Osteoblast (primary cell): Measurements from ENCODE around the gene BIRC6. TPM values are rescaled to one million over a fixed set of nuclear protein-coding genes. Genes with fewer than 3 reads are reported as not detected.

ENCODE experiments used
- DNase-seq: peaks from one replicate; pipeline ENCODE4 v3.0.0; 2011; ENCODE audit warnings: low spot score, mixed read lengths; ENCODE audit not compliant: insufficient read length; ENCODE audit errors: missing footprints
- H2AFZ ChIP-seq: 2 replicates; pipeline ENCODE4 v1.6.0; 2011; ENCODE audit warnings: mild to moderate bottlenecking, low read length
- H3K27ac ChIP-seq: 2 replicates; pipeline ENCODE4 v1.5.1; 2011; ENCODE audit warnings: mild to moderate bottlenecking, low read depth, low read length, moderate library complexity
- H3K27me3 ChIP-seq: 2 replicates; pipeline ENCODE4 v1.6.0; 2012; ENCODE audit warnings: mild to moderate bottlenecking, control low read depth, inconsistent platforms, low read length, moderate library complexity; ENCODE audit not compliant: insufficient read depth
- H3K36me3 ChIP-seq: 2 replicates; pipeline ENCODE4 v1.5.1; 2011; ENCODE audit warnings: mild to moderate bottlenecking, low read length, control low read depth, moderate library complexity; ENCODE audit not compliant: insufficient read depth
- H3K4me1 ChIP-seq: 2 replicates; pipeline ENCODE4 v1.5.1; 2011; ENCODE audit warnings: mild to moderate bottlenecking, low read length, control low read depth, moderate library complexity; ENCODE audit not compliant: insufficient read depth
- H3K4me2 ChIP-seq: 2 replicates; pipeline ENCODE4 v1.6.0; 2011; ENCODE audit warnings: mild to moderate bottlenecking, low read length; ENCODE audit not compliant: insufficient read depth
- H3K4me3 ChIP-seq: fragments of 200-600 bp; sonication (generic); 3 replicates; pipeline ENCODE4 v1.5.1; 2012; ENCODE audit warnings: mild to moderate bottlenecking, low read length, inconsistent platforms; ENCODE audit not compliant: insufficient read depth
- H3K79me2 ChIP-seq: 2 replicates; pipeline ENCODE4 v1.6.0; 2012; ENCODE audit warnings: mild to moderate bottlenecking, low read length, control low read depth, inconsistent platforms; ENCODE audit not compliant: insufficient read depth
- H3K9me3 ChIP-seq: 2 replicates; pipeline ENCODE4 v1.5.1; 2011; ENCODE audit warnings: low read depth, low read length, control low read depth
- H4K20me1 ChIP-seq: 2 replicates; pipeline ENCODE4 v1.6.0; 2012; ENCODE audit warnings: mild to moderate bottlenecking, low read length, control low read depth; ENCODE audit not compliant: insufficient read depth
- CTCF ChIP-seq: IDR thresholded peaks from 2 replicates; pipeline ENCODE4 v1.5.1; 2011; ENCODE audit warnings: mild to moderate bottlenecking, low read depth, low read length, moderate library complexity; ENCODE audit errors: extremely low read depth
- total RNA-seq: library from RNA; depleted of rRNA; stranded (reverse); fragments of >200 nt; gene quantifications from 2 replicates; pipeline ENCODE4 v1.2.3, GENCODE V29; 2012

BIRC6 gene
- total RNA-seq, 1 donor, result 144 TPM

- Histone ChIP-seq H3K79me2 (peaks cover 42% of the 10 kb centered on the region), H2AFZ (no peak overlapping the region), H4K20me1 (peaks cover 3% of the 10 kb centered on the region), H3K4me2 (no peak overlapping the region), H3K9me3 (no peaks in the 10 kb centered on the region), H3K36me3 (peaks cover 46% of the 10 kb centered on the region), H3K4me3 (no peak overlapping the region), H3K27me3 (no peaks in the 10 kb centered on the region), H3K27ac (no peak overlapping the region), H3K4me1 (no peaks in the 10 kb centered on the region)
- TF ChIP-seq CTCF, result no peak
- no peak for DNase-seq
These were observed 42.4 kb downstream of the BIRC6 start for GRCh38 chr2:32399221-32399620.

GRCh38 chr2:32402091-32402490 lies 45.3 kb downstream of the BIRC6 start:
- Histone ChIP-seq H3K27ac (no peak overlapping the region), H3K4me1 (no peaks in the 10 kb centered on the region), H3K4me3 (no peak overlapping the region), H3K79me2 (peaks cover 41% of the 10 kb centered on the region), H3K36me3 (peaks cover 49% of the 10 kb centered on the region), H3K4me2 (no peak overlapping the region), H4K20me1 (no peaks in the 10 kb centered on the region), H3K9me3 (no peaks in the 10 kb centered on the region), H2AFZ (no peak overlapping the region), H3K27me3 (no peaks in the 10 kb centered on the region)
- no peak for TF ChIP-seq CTCF
- DNase-seq, result no peak

- TF ChIP-seq CTCF, result no peak
- H3K36me3 ChIP-seq, result peaks cover 51% of the 10 kb centered on the region
These were observed 47.0 kb downstream of the BIRC6 start for GRCh38 chr2:32403782-32404181.

GRCh38 chr2:32404691-32405090 lies 47.9 kb downstream of the BIRC6 start:
- no peak overlapping the region for H3K4me3 ChIP-seq
- H3K27me3 ChIP-seq, result no peaks in the 10 kb centered on the region
- no peaks in the 10 kb centered on the region for H3K4me1 ChIP-seq
- DNase-seq, result no peak
- H2AFZ ChIP-seq, result no peak overlapping the region
- no peaks in the 10 kb centered on the region for H4K20me1 ChIP-seq
- H3K27ac ChIP-seq, result no peak overlapping the region
- TF ChIP-seq CTCF, result no peak
- H3K36me3 ChIP-seq, result peaks cover 49% of the 10 kb centered on the region
- H3K79me2 ChIP-seq, result peaks cover 32% of the 10 kb centered on the region
- no peak overlapping the region for H3K4me2 ChIP-seq
- no peaks in the 10 kb centered on the region for H3K9me3 ChIP-seq

More at GRCh38 chr2:32403782-32404181, 47.0 kb downstream of the BIRC6 start:
- no peak overlapping the region for H3K4me2 ChIP-seq
- no peak overlapping the region for H3K4me3 ChIP-seq
- no peaks in the 10 kb centered on the region for H4K20me1 ChIP-seq
- H3K79me2 ChIP-seq, result peaks cover 35% of the 10 kb centered on the region
- no peaks in the 10 kb centered on the region for H3K4me1 ChIP-seq
- H3K27me3 ChIP-seq, result no peaks in the 10 kb centered on the region
- DNase-seq, result no peak
- H3K27ac ChIP-seq, result no peak overlapping the region
- H2AFZ ChIP-seq, result no peak overlapping the region
- no peaks in the 10 kb centered on the region for H3K9me3 ChIP-seq
